Gastroesophageal sphincter (tissue), 3 donors: ENCODE data around the gene SPATA19.

ENCODE experiments used
- EP300 ChIP-seq: sonication (generic); formaldehyde crosslinking; IDR thresholded peaks from one replicate; pipeline ENCODE4 v1.6.1; 2017; ENCODE audit warnings: antibody characterized with exemption, mild to moderate bottlenecking
- POLR2A ChIP-seq, 2 donors: fragments of 450-650 bp; IDR thresholded peaks; one replicate each; pipeline ENCODE4 v1.6.1; 2017; ENCODE audit warnings: antibody characterized with exemption in 2 of 2, mild to moderate bottlenecking in 2 of 2, moderate library complexity in 1 of 2
- TF ChIP-seq, protein P1 (sequence below), 4 experiments: fragments of 200-600 bp in 2 of 4; fragments of 450-650 bp in 2 of 4; sonication (generic) in 1 of 4; IDR thresholded peaks; one replicate each; pipeline ENCODE4 v1.5.1; 2017 to 2019; ENCODE audit warnings: antibody characterized with exemption in 4 of 4, mild to moderate bottlenecking in 2 of 4, moderate library complexity in 2 of 4

DNA sequence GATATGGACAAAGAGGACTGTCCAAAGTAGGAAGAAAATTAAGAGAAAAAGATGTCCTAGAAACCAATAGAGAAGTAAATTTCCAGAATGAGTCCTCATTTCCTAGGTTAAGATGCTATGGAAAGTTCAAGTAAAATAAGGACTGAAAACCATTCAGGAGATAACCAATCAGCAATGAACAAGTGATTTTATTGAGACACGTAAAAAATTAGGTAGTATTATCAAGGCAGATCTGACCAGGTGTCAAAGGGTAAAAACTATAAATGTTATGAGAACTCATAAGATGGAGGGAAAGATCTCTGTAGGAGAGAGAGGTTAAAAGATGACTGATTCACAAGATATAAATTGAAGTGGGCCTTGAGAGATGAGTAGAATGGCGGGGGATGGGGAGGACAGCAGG, 50.2 kb downstream of the SPATA19 start:
- TF ChIP-seq, protein P1, sequence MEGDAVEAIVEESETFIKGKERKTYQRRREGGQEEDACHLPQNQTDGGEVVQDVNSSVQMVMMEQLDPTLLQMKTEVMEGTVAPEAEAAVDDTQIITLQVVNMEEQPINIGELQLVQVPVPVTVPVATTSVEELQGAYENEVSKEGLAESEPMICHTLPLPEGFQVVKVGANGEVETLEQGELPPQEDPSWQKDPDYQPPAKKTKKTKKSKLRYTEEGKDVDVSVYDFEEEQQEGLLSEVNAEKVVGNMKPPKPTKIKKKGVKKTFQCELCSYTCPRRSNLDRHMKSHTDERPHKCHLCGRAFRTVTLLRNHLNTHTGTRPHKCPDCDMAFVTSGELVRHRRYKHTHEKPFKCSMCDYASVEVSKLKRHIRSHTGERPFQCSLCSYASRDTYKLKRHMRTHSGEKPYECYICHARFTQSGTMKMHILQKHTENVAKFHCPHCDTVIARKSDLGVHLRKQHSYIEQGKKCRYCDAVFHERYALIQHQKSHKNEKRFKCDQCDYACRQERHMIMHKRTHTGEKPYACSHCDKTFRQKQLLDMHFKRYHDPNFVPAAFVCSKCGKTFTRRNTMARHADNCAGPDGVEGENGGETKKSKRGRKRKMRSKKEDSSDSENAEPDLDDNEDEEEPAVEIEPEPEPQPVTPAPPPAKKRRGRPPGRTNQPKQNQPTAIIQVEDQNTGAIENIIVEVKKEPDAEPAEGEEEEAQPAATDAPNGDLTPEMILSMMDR (IDR thresholded peaks at IDR 0.05): no peak
- TF ChIP-seq POLR2A (IDR thresholded peaks at IDR 0.05) (no peak), EP300 (no peak)
